Ascending aorta (tissue), 2 donors: ENCODE results near the gene UNC79. TPM values are rescaled to one million over a fixed set of nuclear protein-coding genes. Genes with fewer than 3 reads are reported as not detected.

Experiments used
- DNase-seq, 2 donors: peaks; one replicate each; pipeline ENCODE4 v3.0.0-alpha.2; 2019; ENCODE audit warnings: low spot score in 2 of 2
- H3K27ac ChIP-seq, 2 donors: fragments of 200-600 bp; sonication (generic); one replicate each; pipeline ENCODE4 v1.5.1; 2016 to 2017; ENCODE audit warnings: mild to moderate bottlenecking in 1 of 2
- H3K27me3 ChIP-seq: fragments of 200-600 bp; sonication (generic); one replicate; pipeline ENCODE4 v1.5.1; 2017
- H3K36me3 ChIP-seq, 2 donors: fragments of 200-600 bp; sonication (generic); one replicate each; pipeline ENCODE4 v1.5.1; 2016
- H3K4me1 ChIP-seq, 2 donors: fragments of 200-600 bp; sonication (generic); one replicate each; pipeline ENCODE4 v1.5.1; 2016 to 2017; ENCODE audit warnings: mild to moderate bottlenecking in 1 of 2
- H3K4me3 ChIP-seq, 2 donors: fragments of 200-600 bp; sonication (generic); one replicate each; pipeline ENCODE4 v1.5.1; 2016 to 2017; ENCODE audit warnings: mild to moderate bottlenecking in 1 of 2
- H3K9me3 ChIP-seq, 2 donors: fragments of 200-600 bp; sonication (generic); one replicate each; pipeline ENCODE4 v1.5.1; 2016
- intact Hi-C: fragments of 100-400 bp; cut with DNase I; formaldehyde crosslinking; loops from one replicate; pipeline ENCODE4 v1.15.1; 2023
- total RNA-seq: library from RNA; depleted of rRNA; stranded (reverse); fragments of >200 nt; gene quantifications from one replicate; pipeline ENCODE4 v1.1.0, GENCODE V29; 2016
- TF ChIP-seq, protein P1 (sequence below), 3 experiments: fragments of 200-600 bp in 2 of 3; fragments of 450-650 bp in 1 of 3; sonication (generic) in 2 of 3; IDR thresholded peaks; one replicate each; pipeline ENCODE4 v1.5.1; 2016 to 2019; ENCODE audit warnings: antibody characterized with exemption in 3 of 3, mild to moderate bottlenecking in 1 of 3, moderate library complexity in 1 of 3

UNC79 gene
- total RNA-seq, 1 donor from 2014 or later: not detected

GRCh38 chr14:93717668-93718320 lies 287.1 kb downstream of the UNC79 start:
- Histone ChIP-seq H3K9me3 (no peaks in the 10 kb centered on the region), H3K4me3 (no peak overlapping the region), H3K4me1 (no peaks in the 10 kb centered on the region), H3K27me3 (no peaks in the 10 kb centered on the region), H3K27ac (no peak overlapping the region), H3K36me3 (peaks cover 0 to 6% of the 10 kb centered on the region in 2 donors)
- TF ChIP-seq, protein P1, sequence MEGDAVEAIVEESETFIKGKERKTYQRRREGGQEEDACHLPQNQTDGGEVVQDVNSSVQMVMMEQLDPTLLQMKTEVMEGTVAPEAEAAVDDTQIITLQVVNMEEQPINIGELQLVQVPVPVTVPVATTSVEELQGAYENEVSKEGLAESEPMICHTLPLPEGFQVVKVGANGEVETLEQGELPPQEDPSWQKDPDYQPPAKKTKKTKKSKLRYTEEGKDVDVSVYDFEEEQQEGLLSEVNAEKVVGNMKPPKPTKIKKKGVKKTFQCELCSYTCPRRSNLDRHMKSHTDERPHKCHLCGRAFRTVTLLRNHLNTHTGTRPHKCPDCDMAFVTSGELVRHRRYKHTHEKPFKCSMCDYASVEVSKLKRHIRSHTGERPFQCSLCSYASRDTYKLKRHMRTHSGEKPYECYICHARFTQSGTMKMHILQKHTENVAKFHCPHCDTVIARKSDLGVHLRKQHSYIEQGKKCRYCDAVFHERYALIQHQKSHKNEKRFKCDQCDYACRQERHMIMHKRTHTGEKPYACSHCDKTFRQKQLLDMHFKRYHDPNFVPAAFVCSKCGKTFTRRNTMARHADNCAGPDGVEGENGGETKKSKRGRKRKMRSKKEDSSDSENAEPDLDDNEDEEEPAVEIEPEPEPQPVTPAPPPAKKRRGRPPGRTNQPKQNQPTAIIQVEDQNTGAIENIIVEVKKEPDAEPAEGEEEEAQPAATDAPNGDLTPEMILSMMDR (IDR thresholded peaks at IDR 0.05): no peak
- intact Hi-C loops: no loop called here
- DNase-seq: peak in 1 of 2 donors; percentile 42

DNA sequence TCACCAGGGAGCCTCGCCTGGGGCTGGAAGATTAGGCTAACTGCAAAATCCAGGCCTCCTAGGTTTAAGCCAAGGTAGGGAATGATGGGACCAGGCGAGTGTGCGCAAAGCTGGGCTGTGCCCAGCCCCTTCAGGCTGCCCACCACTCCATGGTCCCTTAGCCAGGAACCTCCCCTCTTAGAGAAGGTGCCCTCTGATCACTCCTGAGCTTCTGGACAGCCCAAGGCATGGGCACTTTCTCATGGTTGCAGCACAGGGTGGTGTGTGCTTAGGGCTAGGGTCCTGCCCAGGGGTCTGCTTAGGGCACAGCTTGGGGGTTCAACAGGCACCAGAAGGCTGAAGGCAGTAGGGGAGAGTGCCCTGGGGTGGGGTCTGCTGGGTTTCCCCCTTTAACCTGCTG lies 288.5 kb downstream of the UNC79 start:
- H3K27me3 ChIP-seq: no peaks in the 10 kb centered on the region
- peak in 1 of 2 donors; percentile 46 for DNase-seq
- TF ChIP-seq, protein P1 (IDR thresholded peaks at IDR 0.05): no peak
- H3K9me3 ChIP-seq: no peaks in the 10 kb centered on the region
- H3K27ac ChIP-seq: no peak overlapping the region
- peaks cover 0 to 6% of the 10 kb centered on the region in 2 donors for H3K36me3 ChIP-seq
- H3K4me3 ChIP-seq: no peak overlapping the region
- intact Hi-C loops: no loop called here
- no peaks in the 10 kb centered on the region for H3K4me1 ChIP-seq

- TF ChIP-seq, protein P1 (IDR thresholded peaks at IDR 0.05): no peak
- Histone ChIP-seq H3K4me1 (no peaks in the 10 kb centered on the region), H3K4me3 (no peak overlapping the region), H3K36me3 (peaks cover 0 to 6% of the 10 kb centered on the region in 2 donors), H3K27me3 (no peaks in the 10 kb centered on the region), H3K27ac (no peak overlapping the region), H3K9me3 (no peaks in the 10 kb centered on the region)
- intact Hi-C loops: no loop called here
- DNase-seq: peak in 1 of 2 donors; percentile 59
Measured at GRCh38 chr14:93720076-93720815, 289.5 kb downstream of the UNC79 start.

- TF ChIP-seq, protein P1 (IDR thresholded peaks at IDR 0.05): no peak
- intact Hi-C loops: no loop called here
- H3K4me1 ChIP-seq: no peaks in the 10 kb centered on the region
- H3K27ac ChIP-seq: no peak overlapping the region
- no peaks in the 10 kb centered on the region for H3K27me3 ChIP-seq
- no peak overlapping the region for H3K4me3 ChIP-seq
- peaks cover 0 to 6% of the 10 kb centered on the region in 2 donors for H3K36me3 ChIP-seq
- peak in 1 of 2 donors; percentile 53 for DNase-seq
- no peaks in the 10 kb centered on the region for H3K9me3 ChIP-seq
Measured at GRCh38 chr14:93720981-93721483, 290.3 kb downstream of the UNC79 start.

DNA sequence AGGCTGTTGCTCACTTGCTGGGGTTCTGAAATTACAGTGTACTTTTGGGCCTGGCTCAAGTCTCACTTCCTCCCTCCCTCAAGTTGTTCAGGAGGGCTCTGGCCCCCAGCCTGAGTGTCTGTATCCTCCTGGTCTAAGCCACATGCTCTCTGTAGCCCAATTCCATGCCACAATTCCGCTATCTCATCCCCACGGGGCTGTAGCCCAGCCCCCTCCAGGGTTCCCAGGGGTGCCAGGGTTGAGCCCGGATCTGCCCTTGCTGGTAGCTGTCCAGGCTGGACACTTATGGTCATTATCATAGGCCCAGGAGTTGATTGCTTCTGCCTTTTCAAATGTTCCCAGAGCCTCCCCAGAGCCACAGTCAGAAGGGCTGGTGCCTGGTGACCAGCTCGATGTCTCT lies 292.3 kb downstream of the UNC79 start:
- no peaks in the 10 kb centered on the region for H3K27me3 ChIP-seq
- H3K4me3 ChIP-seq: no peak overlapping the region
- H3K4me1 ChIP-seq: no peaks in the 10 kb centered on the region
- TF ChIP-seq, protein P1 (IDR thresholded peaks at IDR 0.05): no peak
- H3K36me3 ChIP-seq: peaks cover 0 to 6% of the 10 kb centered on the region in 2 donors
- no peaks in the 10 kb centered on the region for H3K9me3 ChIP-seq
- intact Hi-C loops: no loop called here
- peak in 1 of 2 donors; percentile 21 for DNase-seq
- H3K27ac ChIP-seq: no peak overlapping the region
